Mucosa of rectum (tissue), 2 donors: ENCODE data around the gene MICAL2.

Source experiments
- H3K27ac ChIP-seq, 2 donors: one replicate each; pipeline ENCODE4 v1.7.0; 2013; ENCODE audit warnings: inconsistent platforms in 2 of 2, low read depth in 2 of 2, low read length in 2 of 2
- H3K27me3 ChIP-seq, 2 donors: one replicate each; pipeline ENCODE4 v1.7.0; 2013; ENCODE audit warnings: low read length in 2 of 2; ENCODE audit not compliant: control insufficient read depth in 2 of 2, insufficient read depth in 2 of 2
- H3K36me3 ChIP-seq, 2 donors: one replicate each; pipeline ENCODE4 v1.7.0; 2013; ENCODE audit warnings: low read length in 2 of 2; ENCODE audit not compliant: control insufficient read depth in 2 of 2, insufficient read depth in 2 of 2
- H3K4me1 ChIP-seq, 2 donors: one replicate each; pipeline ENCODE4 v1.7.0; 2013; ENCODE audit warnings: low read length in 2 of 2, mild to moderate bottlenecking in 1 of 2; ENCODE audit not compliant: control insufficient read depth in 2 of 2, insufficient read depth in 2 of 2
- H3K4me3 ChIP-seq, 2 donors: one replicate each; pipeline ENCODE4 v1.7.0; 2013; ENCODE audit warnings: low read length in 2 of 2
- H3K9ac ChIP-seq, 2 donors: one replicate each; pipeline ENCODE4 v1.7.0; 2013; ENCODE audit warnings: low read length in 2 of 2, low read depth in 1 of 2, mild to moderate bottlenecking in 1 of 2
- H3K9me3 ChIP-seq, 2 donors: one replicate each; pipeline ENCODE4 v1.7.0; 2013; ENCODE audit warnings: low read length in 2 of 2; ENCODE audit not compliant: control insufficient read depth in 2 of 2
- donor health status: healthy.
- donor health status: Normal muscosa, but diverticular disease.

Gene MICAL2

DNA sequence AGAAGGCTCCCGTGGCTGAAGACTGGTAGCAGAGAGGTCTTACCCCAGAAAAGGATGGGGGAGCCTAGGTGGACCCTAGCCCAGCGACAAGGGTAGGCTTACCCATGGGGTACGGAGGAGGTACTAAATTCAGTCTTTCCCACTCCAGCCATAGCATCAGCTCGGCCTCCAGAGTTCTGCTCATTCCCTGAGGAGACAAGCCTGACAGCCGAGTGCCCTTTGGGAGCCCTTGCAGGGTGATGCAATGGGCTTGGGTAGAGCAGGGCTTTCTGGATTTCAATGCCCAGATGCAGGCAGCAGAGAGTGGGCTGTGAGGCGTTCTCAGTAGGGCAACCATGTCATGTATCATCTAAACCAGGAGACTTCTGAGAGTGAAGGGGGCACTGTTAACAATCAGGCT is 124.7 kb downstream of the MICAL2 start:
- Histone ChIP-seq H3K27ac (no peak overlapping the region), H3K9ac (no peak overlapping the region)

GRCh38 chr11:12235553-12235946 is 125.2 kb downstream of the MICAL2 start:
- H3K9ac ChIP-seq, result peak overlapping the region in 1 of 2 donors; percentile 9
- H3K4me3 ChIP-seq, result no peak overlapping the region
- H3K27me3 ChIP-seq, result no peaks in the 10 kb centered on the region
- peak overlapping the region; percentile 52 to 66 for H3K27ac ChIP-seq
- H3K36me3 ChIP-seq, result peaks cover 43 to 44% of the 10 kb centered on the region in 2 donors
- H3K4me1 ChIP-seq, result peaks cover 4 to 11% of the 10 kb centered on the region in 2 donors
- H3K9me3 ChIP-seq, result no peaks in the 10 kb centered on the region

More for the DNA sequence above, 124.7 kb downstream of the MICAL2 start:
- Histone ChIP-seq H3K9me3 (no peaks in the 10 kb centered on the region), H3K36me3 (peaks cover 46 to 47% of the 10 kb centered on the region in 2 donors), H3K27me3 (no peaks in the 10 kb centered on the region), H3K4me3 (no peak overlapping the region), H3K4me1 (peaks cover 3 to 11% of the 10 kb centered on the region in 2 donors)

GRCh38 chr11:12235947-12236743 is 125.8 kb downstream of the MICAL2 start:
- peak overlapping the region in 1 of 2 donors; percentile 9 for H3K9ac ChIP-seq
- H3K4me1 ChIP-seq, result peaks cover 8 to 11% of the 10 kb centered on the region in 2 donors
- H3K27me3 ChIP-seq, result no peaks in the 10 kb centered on the region
- H3K9me3 ChIP-seq, result no peaks in the 10 kb centered on the region
- H3K36me3 ChIP-seq, result peaks cover 39 to 43% of the 10 kb centered on the region in 2 donors
- no peak overlapping the region for H3K4me3 ChIP-seq
- H3K27ac ChIP-seq, result peak overlapping the region; percentile 52 to 66

- Histone ChIP-seq H3K27ac (peak overlapping the region in 1 of 2 donors; percentile 7), H3K36me3 (peaks cover 38 to 43% of the 10 kb centered on the region in 2 donors), H3K9me3 (no peaks in the 10 kb centered on the region), H3K9ac (no peak overlapping the region), H3K27me3 (no peaks in the 10 kb centered on the region), H3K4me3 (no peak overlapping the region), H3K4me1 (peaks cover 8 to 11% of the 10 kb centered on the region in 2 donors)
These were observed 126.3 kb downstream of the MICAL2 start for GRCh38 chr11:12236744-12237101.

DNA sequence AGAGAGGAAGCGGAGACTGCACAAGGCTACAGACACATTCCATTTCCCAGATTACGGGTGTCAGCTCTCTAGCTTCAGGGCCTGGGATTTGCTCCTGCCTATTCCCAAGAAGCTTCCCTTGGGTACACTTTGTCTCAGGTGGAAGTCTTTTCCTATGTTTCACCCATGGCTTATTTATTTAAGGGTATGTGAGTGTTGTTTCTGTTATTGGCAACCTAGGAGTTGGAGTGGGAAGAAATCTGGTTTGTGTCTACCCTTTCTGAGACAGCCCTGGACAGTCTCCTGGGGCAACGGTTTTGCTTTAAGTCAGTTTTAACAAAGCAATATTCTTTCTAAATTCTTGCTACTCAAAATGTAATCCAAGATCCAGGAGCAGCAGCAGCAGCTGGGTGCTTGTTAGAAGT is 127.0 kb downstream of the MICAL2 start:
- H3K4me1 ChIP-seq, result peaks cover 8 to 11% of the 10 kb centered on the region in 2 donors
- no peak overlapping the region for H3K9ac ChIP-seq
- H3K27me3 ChIP-seq, result no peaks in the 10 kb centered on the region
- H3K27ac ChIP-seq, result no peak overlapping the region
- peaks cover 39 to 43% of the 10 kb centered on the region in 2 donors for H3K36me3 ChIP-seq
- H3K4me3 ChIP-seq, result no peak overlapping the region
- no peaks in the 10 kb centered on the region for H3K9me3 ChIP-seq

GRCh38 chr11:12238420-12238819 is 128.0 kb downstream of the MICAL2 start:
- no peak overlapping the region for H3K9ac ChIP-seq
- no peaks in the 10 kb centered on the region for H3K9me3 ChIP-seq
- no peak overlapping the region for H3K4me3 ChIP-seq
- no peaks in the 10 kb centered on the region for H3K27me3 ChIP-seq
- H3K27ac ChIP-seq, result no peak overlapping the region
- H3K36me3 ChIP-seq, result peaks cover 43 to 46% of the 10 kb centered on the region in 2 donors
- peaks cover 8 to 11% of the 10 kb centered on the region in 2 donors for H3K4me1 ChIP-seq

GRCh38 chr11:12239396-12239795 is 129.0 kb downstream of the MICAL2 start:
- Histone ChIP-seq H3K36me3 (peaks cover 44 to 50% of the 10 kb centered on the region in 2 donors), H3K4me1 (peaks cover 8 to 11% of the 10 kb centered on the region in 2 donors)

DNA sequence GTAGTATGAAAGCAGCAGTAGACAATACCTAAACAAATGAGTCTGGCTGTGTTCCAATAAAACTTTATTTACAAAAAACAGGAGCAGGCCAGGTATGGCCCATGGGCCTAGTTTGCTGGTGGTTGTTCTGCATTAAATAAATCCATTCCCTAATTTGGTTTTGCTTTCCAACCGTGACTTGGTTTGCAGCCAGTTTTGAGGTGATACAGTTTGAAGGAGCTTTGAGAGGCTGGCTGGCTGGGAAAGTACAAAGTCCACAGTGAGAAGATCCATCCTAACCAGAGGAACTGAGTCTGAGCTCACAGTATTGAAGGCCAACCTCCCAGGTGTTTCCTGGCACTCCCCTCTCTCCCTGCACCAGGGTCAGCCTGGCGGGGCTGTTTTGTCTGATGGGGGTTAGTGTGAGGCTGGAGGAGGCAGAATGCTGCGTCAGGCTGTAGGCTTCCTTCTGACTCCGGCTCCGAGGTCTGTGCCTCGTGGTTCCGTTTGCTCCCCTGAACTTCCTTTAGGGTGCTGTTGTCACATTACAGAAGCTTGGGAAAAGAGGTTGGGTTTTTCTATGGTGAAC is 129.5 kb downstream of the MICAL2 start:
- Histone ChIP-seq H3K27ac (no peak overlapping the region), H3K9me3 (no peaks in the 10 kb centered on the region), H3K4me3 (no peak overlapping the region), H3K27me3 (no peaks in the 10 kb centered on the region), H3K9ac (no peak overlapping the region), H3K36me3 (peaks cover 49 to 55% of the 10 kb centered on the region in 2 donors), H3K4me1 (peaks cover 8 to 11% of the 10 kb centered on the region in 2 donors)

More at GRCh38 chr11:12239396-12239795, 129.0 kb downstream of the MICAL2 start:
- H3K9ac ChIP-seq, result no peak overlapping the region
- no peak overlapping the region for H3K27ac ChIP-seq
- no peaks in the 10 kb centered on the region for H3K27me3 ChIP-seq
- H3K9me3 ChIP-seq, result no peaks in the 10 kb centered on the region
- no peak overlapping the region for H3K4me3 ChIP-seq

- H3K4me3 ChIP-seq, result no peak overlapping the region
- H3K9me3 ChIP-seq, result no peaks in the 10 kb centered on the region
- peaks cover 51 to 63% of the 10 kb centered on the region in 2 donors for H3K36me3 ChIP-seq
- no peaks in the 10 kb centered on the region for H3K27me3 ChIP-seq
- peak overlapping the region in 1 of 2 donors; percentile 18 for H3K27ac ChIP-seq
- no peak overlapping the region for H3K9ac ChIP-seq
- peaks cover 8 to 11% of the 10 kb centered on the region in 2 donors for H3K4me1 ChIP-seq
These were observed 130.3 kb downstream of the MICAL2 start for GRCh38 chr11:12240677-12241076.

DNA sequence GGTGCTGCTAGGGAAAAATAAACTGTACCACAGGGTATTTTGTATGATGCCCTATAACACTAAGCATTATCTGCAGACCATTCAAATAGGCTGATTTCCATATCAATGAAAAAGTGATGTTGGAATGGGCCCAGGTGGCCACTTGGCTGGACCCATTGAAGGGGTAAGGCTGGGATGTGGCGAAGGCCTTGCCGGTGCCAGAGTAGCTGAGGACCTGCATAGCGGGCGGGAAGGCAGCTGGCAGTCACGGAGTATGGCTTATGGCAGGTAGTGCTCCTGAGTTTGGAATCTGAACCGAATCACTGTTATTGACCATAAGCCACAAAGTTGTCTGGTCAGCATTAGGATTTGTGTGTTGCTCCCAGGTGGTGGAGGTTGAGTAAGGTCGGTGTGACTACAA is 131.0 kb downstream of the MICAL2 start:
- Histone ChIP-seq H3K4me1 (peaks cover 4 to 5% of the 10 kb centered on the region in 2 donors), H3K27me3 (no peaks in the 10 kb centered on the region), H3K27ac (no peak overlapping the region), H3K4me3 (no peak overlapping the region), H3K9ac (no peak overlapping the region), H3K36me3 (peaks cover 48 to 62% of the 10 kb centered on the region in 2 donors), H3K9me3 (no peaks in the 10 kb centered on the region)
